H9 (cell line): Measurements from ENCODE around the gene IL20. TPM values are rescaled to one million over a fixed set of nuclear protein-coding genes. Genes with fewer than 3 reads are reported as not detected.

Experiments used
- DNase-seq: peaks from one replicate; pipeline ENCODE4 v3.0.0-alpha.2; 2017
- H2AFZ ChIP-seq: one replicate; pipeline ENCODE4 v1.6.1; 2013; ENCODE audit warnings: mild to moderate bottlenecking, low read length, control low read depth, moderate library complexity
- H2AK5ac ChIP-seq: 2 replicates; pipeline ENCODE4 v1.6.1; 2013; ENCODE audit warnings: low read length, control low read depth, mixed read lengths; ENCODE audit not compliant: insufficient read length
- H2BK120ac ChIP-seq: one replicate; pipeline ENCODE4 v1.6.1; 2013; ENCODE audit warnings: low read depth, mild to moderate bottlenecking, low read length, control low read depth, inconsistent platforms; ENCODE audit not compliant: poor library complexity, severe bottlenecking
- H2BK12ac ChIP-seq: 2 replicates; pipeline ENCODE4 v1.6.1; 2013; ENCODE audit warnings: low read length, control low read depth, mixed read lengths, low read depth; ENCODE audit not compliant: insufficient read length
- H2BK15ac ChIP-seq: 2 replicates; pipeline ENCODE4 v1.6.1; 2013; ENCODE audit warnings: low read depth, low read length, control low read depth
- H2BK20ac ChIP-seq: one replicate; pipeline ENCODE4 v1.6.1; 2013; ENCODE audit warnings: low read depth, mild to moderate bottlenecking, low read length, control low read depth, inconsistent platforms; ENCODE audit not compliant: poor library complexity, severe bottlenecking
- H2BK5ac ChIP-seq: 2 replicates; pipeline ENCODE4 v1.6.1; 2013; ENCODE audit warnings: low read length, control low read depth, mixed read lengths; ENCODE audit not compliant: insufficient read length
- H3K14ac ChIP-seq: 2 replicates; pipeline ENCODE4 v1.6.1; 2013; ENCODE audit warnings: low read length, control low read depth; ENCODE audit not compliant: insufficient read depth
- H3K18ac ChIP-seq: 2 replicates; pipeline ENCODE4 v1.6.1; 2013; ENCODE audit warnings: low read depth, mild to moderate bottlenecking, mixed read lengths, low read length, control low read depth; ENCODE audit not compliant: insufficient read length
- H3K23ac ChIP-seq: 2 replicates; pipeline ENCODE4 v1.6.1; 2013; ENCODE audit warnings: low read length, control low read depth, mixed read lengths, low read depth; ENCODE audit not compliant: insufficient read length
- H3K23me2 ChIP-seq: 2 replicates; pipeline ENCODE4 v1.6.1; 2013; ENCODE audit warnings: low read depth, mild to moderate bottlenecking, mixed read lengths, low read length, control low read depth; ENCODE audit not compliant: insufficient read length, poor library complexity, severe bottlenecking
- H3K27ac ChIP-seq: 2 replicates; pipeline ENCODE4 v1.5.1; 2013; ENCODE audit warnings: low read length, control low read depth, mixed read lengths, low read depth; ENCODE audit not compliant: insufficient read length
- H3K27me3 ChIP-seq: 2 replicates; pipeline ENCODE4 v1.6.1; 2013; ENCODE audit warnings: low read length, control low read depth, inconsistent platforms; ENCODE audit not compliant: insufficient read depth
- H3K4ac ChIP-seq: 2 replicates; pipeline ENCODE4 v1.6.1; 2013; ENCODE audit warnings: low read depth, mild to moderate bottlenecking, control low read depth, inconsistent platforms, low read length, moderate library complexity
- H3K4me1 ChIP-seq: 2 replicates; pipeline ENCODE4 v1.6.1; 2013; ENCODE audit warnings: low read length, control low read depth, inconsistent platforms; ENCODE audit not compliant: insufficient read depth
- H3K4me2 ChIP-seq: 2 replicates; pipeline ENCODE4 v1.6.1; 2013; ENCODE audit warnings: low read length, control low read depth, mixed read lengths; ENCODE audit not compliant: insufficient read length, insufficient read depth
- H3K56ac ChIP-seq: 2 replicates; pipeline ENCODE4 v1.6.1; 2013; ENCODE audit warnings: low read depth, mild to moderate bottlenecking, mixed read lengths, low read length, control low read depth; ENCODE audit not compliant: insufficient read length
- H3K79me1 ChIP-seq: 2 replicates; pipeline ENCODE4 v1.6.1; 2013; ENCODE audit warnings: low read depth, mild to moderate bottlenecking, moderate library complexity, low read length, control low read depth, inconsistent platforms; ENCODE audit not compliant: insufficient read depth, poor library complexity, severe bottlenecking
- H3K79me2 ChIP-seq: 2 replicates; pipeline ENCODE4 v1.6.1; 2013; ENCODE audit warnings: low read length, control low read depth, inconsistent platforms; ENCODE audit not compliant: insufficient read depth
- H3K9ac ChIP-seq: 2 replicates; pipeline ENCODE4 v1.6.1; 2013; ENCODE audit warnings: low read length, control low read depth, mixed read lengths; ENCODE audit not compliant: insufficient read length; ENCODE audit errors: extremely low read depth
- H3K9me3 ChIP-seq: one replicate; pipeline ENCODE4 v1.6.1; 2013; ENCODE audit warnings: low read depth, low read length, inconsistent platforms; ENCODE audit not compliant: control insufficient read depth
- H3T11ph ChIP-seq: one replicate; pipeline ENCODE4 v1.6.1; 2013; ENCODE audit warnings: mild to moderate bottlenecking, low read length, control low read depth, inconsistent platforms
- H4K20me1 ChIP-seq: one replicate; pipeline ENCODE4 v1.6.1; 2013; ENCODE audit not compliant: control insufficient read depth, insufficient read length, insufficient read depth
- H4K5ac ChIP-seq: 2 replicates; pipeline ENCODE4 v1.6.1; 2013; ENCODE audit warnings: low read depth, mild to moderate bottlenecking, mixed read lengths, low read length, control low read depth; ENCODE audit not compliant: insufficient read length
- H4K8ac ChIP-seq: replicated peaks from 2 replicates; pipeline ENCODE4 v1.6.1; 2013; ENCODE audit warnings: low read length, control low read depth, mixed read lengths, low read depth; ENCODE audit not compliant: insufficient read length
- H4K91ac ChIP-seq: 2 replicates; pipeline ENCODE4 v1.6.1; 2013; ENCODE audit warnings: low read depth, mild to moderate bottlenecking, moderate library complexity, mixed read lengths, low read length, control low read depth; ENCODE audit not compliant: insufficient read length
- H3K27ac Mint-ChIP-seq, 3 experiments: 2 replicates in 2 of 3; 3 replicates in 1 of 3; pipeline ENCODE4 v1.8.0; 2020 to 2021; ENCODE audit warnings: mixed read lengths in 3 of 3, mild to moderate bottlenecking in 1 of 3, moderate library complexity in 1 of 3
- H3K27me3 Mint-ChIP-seq: 2 replicates; pipeline ENCODE4 v1.8.0; 2021; ENCODE audit warnings: low read depth, mild to moderate bottlenecking, moderate library complexity, mixed read lengths
- H3K36me3 Mint-ChIP-seq, 3 experiments: 2 replicates in 2 of 3; 3 replicates in 1 of 3; pipeline ENCODE4 v1.8.0; 2020 to 2021; ENCODE audit warnings: low read depth in 3 of 3, mixed read lengths in 3 of 3; ENCODE audit not compliant: insufficient read depth in 1 of 3
- H3K4me1 Mint-ChIP-seq, 2 experiments: 2 replicates each; pipeline ENCODE4 v1.8.0; 2020; ENCODE audit warnings: mixed read lengths in 2 of 2
- H3K4me3 Mint-ChIP-seq, 2 experiments: 2 replicates in 1 of 2; 3 replicates in 1 of 2; pipeline ENCODE4 v1.8.0; 2020 to 2021; ENCODE audit warnings: mild to moderate bottlenecking in 2 of 2, mixed read lengths in 2 of 2, moderate library complexity in 1 of 2
- H3K9me3 Mint-ChIP-seq, 2 experiments: 2 replicates in 1 of 2; 3 replicates in 1 of 2; pipeline ENCODE4 v1.8.0; 2020; ENCODE audit warnings: mild to moderate bottlenecking in 2 of 2, mixed read lengths in 2 of 2, moderate library complexity in 1 of 2
- CTCF ChIP-seq: fragments of 200-600 bp; sonication (generic); conservative IDR thresholded peaks from 3 replicates; pipeline ENCODE4 v1.8.0; 2021; ENCODE audit warnings: antibody characterized with exemption, mild to moderate bottlenecking
- WGBS: extraction: QIAGEN DNeasy Blood & Tissue Kit; methylation state at CpG from one replicate; pipeline ENCODE4 v1.1.7; 2013; ENCODE audit warnings: missing lambda C conversion rate, low lambda C conversion rate, mixed read lengths; ENCODE audit not compliant: insufficient read length; ENCODE audit errors: extremely low coverage; 5-methylcytosine and 5-hydroxymethylcytosine counted together
- total RNA-seq: library from RNA; stranded (reverse); gene quantifications from 2 replicates; pipeline ENCODE4 v1.2.1, GENCODE V29; 2021

The IL20 gene
- total RNA-seq, 1 experiment from 2014 or later: not detected

DNA sequence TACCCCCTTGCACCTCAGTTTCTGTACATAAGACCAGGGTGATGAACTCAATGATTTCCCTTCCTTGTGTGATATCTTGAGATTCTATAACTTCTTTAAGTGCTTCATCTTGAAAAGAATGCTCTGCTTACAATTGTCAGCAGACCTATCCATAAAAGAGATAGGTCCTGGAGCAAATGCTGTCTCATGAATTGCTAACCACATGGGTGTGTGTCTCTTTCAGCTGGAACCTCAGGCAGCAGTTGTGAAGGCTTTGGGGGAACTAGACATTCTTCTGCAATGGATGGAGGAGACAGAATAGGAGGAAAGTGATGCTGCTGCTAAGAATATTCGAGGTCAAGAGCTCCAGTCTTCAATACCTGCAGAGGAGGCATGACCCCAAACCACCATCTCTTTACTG, 2.8 kb downstream of the IL20 start:
- H2BK5ac ChIP-seq: no peak overlapping the region
- no peaks in the 10 kb centered on the region for H3K36me3 Mint-ChIP-seq
- peaks cover 33% of the 10 kb centered on the region for H3K27me3 Mint-ChIP-seq
- no peak overlapping the region for H3K4ac ChIP-seq
- no CpG with 5 or more reads among the region's 1 CpG for WGBS
- no peak overlapping the region for H2BK20ac ChIP-seq
- no peak overlapping the region for H3K4me2 ChIP-seq
- no peaks in the 10 kb centered on the region for H3K79me1 ChIP-seq
- H3K9me3 Mint-ChIP-seq: no peaks in the 10 kb centered on the region; a peak in 1 of 5 replicates
- H3K27ac Mint-ChIP-seq: no peak overlapping the region; a peak in 1 of 7 replicates
- DNase-seq: no peak
- H3K18ac ChIP-seq: no peak overlapping the region
- no peak overlapping the region for H4K91ac ChIP-seq
- no peak overlapping the region for H2AK5ac ChIP-seq
- no peak overlapping the region for H2BK120ac ChIP-seq
- H2BK12ac ChIP-seq: no peak overlapping the region
- H2AFZ ChIP-seq: no peak overlapping the region
- H2BK15ac ChIP-seq: no peak overlapping the region
- H3K79me2 ChIP-seq: 0 out of 2 replicates have a peak, but pooled peaks cover 1% of the 10 kb centered on the region
- no peak overlapping the region for H4K5ac ChIP-seq
- no peaks in the 10 kb centered on the region for H4K20me1 ChIP-seq
- H3T11ph ChIP-seq: no peak overlapping the region
- H3K56ac ChIP-seq: no peak overlapping the region
- no peaks in the 10 kb centered on the region for H3K4me1 ChIP-seq
- H3K14ac ChIP-seq: no peak overlapping the region
- no peaks in the 10 kb centered on the region for H3K27me3 ChIP-seq
- no peak overlapping the region for H3K9ac ChIP-seq
- no peaks in the 10 kb centered on the region for H3K23me2 ChIP-seq
- H3K27ac ChIP-seq: no peak overlapping the region
- no peak overlapping the region for H4K8ac ChIP-seq
- no peak for TF ChIP-seq CTCF
- no peak overlapping the region for H3K23ac ChIP-seq
- no peaks in the 10 kb centered on the region; a peak in 1 of 4 replicates for H3K4me1 Mint-ChIP-seq
- H3K4me3 Mint-ChIP-seq: no peak overlapping the region
- H3K9me3 ChIP-seq: no peaks in the 10 kb centered on the region
